ENCODE measurements around the gene GRK5. TPM values are rescaled to one million over a fixed set of nuclear protein-coding genes. Genes with fewer than 3 reads are reported as not detected.

The GRK5 gene
- total and polyA plus RNA-seq, 9 donors: 18.1 to 29.2 (median 23.8) TPM

GRCh38 chr10:119450606-119451299 lies 243.4 kb downstream of the GRK5 start:
- no peak for DNase-seq
- 85% methylated on average over 8 of the region's 16 CpGs for WGBS (ENCODE audit: insufficient coverage)
- H3K27ac ChIP-seq (ENCODE audit: low read length): no peak overlapping the region
- H3K9me3 ChIP-seq (replicated peaks; ENCODE audit: control insufficient read depth, low read depth, low read length): no peaks in the 10 kb centered on the region
- H3K4me1 ChIP-seq (ENCODE audit: control insufficient read depth, insufficient read depth, low read length): peaks cover 14% of the 10 kb centered on the region
- H3K36me3 ChIP-seq (ENCODE audit: control insufficient read depth, insufficient read depth, low read length): peaks cover 50% of the 10 kb centered on the region
- no peaks in the 10 kb centered on the region for H3K27me3 ChIP-seq (ENCODE audit: control insufficient read depth, insufficient read depth, low read length)
- no peak overlapping the region for H3K4me3 ChIP-seq (ENCODE audit: low read length)

- 92% methylated on average over 11 of the region's 16 CpGs for WGBS (ENCODE audit: insufficient coverage)
- peaks cover 49% of the 10 kb centered on the region for H3K36me3 ChIP-seq (ENCODE audit: control insufficient read depth, insufficient read depth, low read length)
- H3K4me1 ChIP-seq (ENCODE audit: control insufficient read depth, insufficient read depth, low read length): peaks cover 14% of the 10 kb centered on the region
Observed at GRCh38 chr10:119451300-119451896, 244.0 kb downstream of the GRK5 start.

GRCh38 chr10:119452396-119452795 lies 245.0 kb downstream of the GRK5 start:
- peaks cover 45% of the 10 kb centered on the region for H3K36me3 ChIP-seq (ENCODE audit: control insufficient read depth, insufficient read depth, low read length)
- 92% methylated on average over 9 of the region's 14 CpGs for WGBS (ENCODE audit: insufficient coverage)

More at GRCh38 chr10:119451300-119451896, 244.0 kb downstream of the GRK5 start:
- H3K27me3 ChIP-seq (ENCODE audit: control insufficient read depth, insufficient read depth, low read length): no peaks in the 10 kb centered on the region
- no peak for DNase-seq
- no peaks in the 10 kb centered on the region for H3K9me3 ChIP-seq (replicated peaks; ENCODE audit: control insufficient read depth, low read depth, low read length)
- H3K27ac ChIP-seq (ENCODE audit: low read length): no peak overlapping the region
- no peak overlapping the region for H3K4me3 ChIP-seq (ENCODE audit: low read length)

GRCh38 chr10:119453313-119453712 lies 245.9 kb downstream of the GRK5 start:
- 71% methylated on average over 10 of the region's 11 CpGs for WGBS (ENCODE audit: insufficient coverage)
- Histone ChIP-seq H3K4me3 (ENCODE audit: low read length) (no peak overlapping the region), H3K9me3 (replicated peaks; ENCODE audit: control insufficient read depth, low read depth, low read length) (no peaks in the 10 kb centered on the region), H3K27me3 (ENCODE audit: control insufficient read depth, insufficient read depth, low read length) (no peaks in the 10 kb centered on the region), H3K36me3 (ENCODE audit: control insufficient read depth, insufficient read depth, low read length) (peaks cover 36% of the 10 kb centered on the region), H3K4me1 (ENCODE audit: control insufficient read depth, insufficient read depth, low read length) (peaks cover 12% of the 10 kb centered on the region), H3K27ac (ENCODE audit: low read length) (no peak overlapping the region)
- DNase-seq: no peak

More at GRCh38 chr10:119452396-119452795, 245.0 kb downstream of the GRK5 start:
- Histone ChIP-seq H3K27ac (ENCODE audit: low read length) (no peak overlapping the region), H3K4me3 (ENCODE audit: low read length) (no peak overlapping the region), H3K4me1 (ENCODE audit: control insufficient read depth, insufficient read depth, low read length) (peaks cover 16% of the 10 kb centered on the region), H3K9me3 (replicated peaks; ENCODE audit: control insufficient read depth, low read depth, low read length) (no peaks in the 10 kb centered on the region), H3K27me3 (ENCODE audit: control insufficient read depth, insufficient read depth, low read length) (no peaks in the 10 kb centered on the region)
- no peak for DNase-seq

- H3K36me3 ChIP-seq (ENCODE audit: control insufficient read depth, insufficient read depth, low read length): peaks cover 30% of the 10 kb centered on the region
- DNase-seq: no peak
Observed at GRCh38 chr10:119454316-119454715, 246.9 kb downstream of the GRK5 start.

GRCh38 chr10:119454990-119455389 lies 247.6 kb downstream of the GRK5 start:
- peaks cover 30% of the 10 kb centered on the region for H3K36me3 ChIP-seq (ENCODE audit: control insufficient read depth, insufficient read depth, low read length)
- H3K27ac ChIP-seq (ENCODE audit: low read length): no peak overlapping the region
- 92% methylated on average over 8 of the region's 18 CpGs for WGBS (ENCODE audit: insufficient coverage)
- no peak overlapping the region for H3K4me3 ChIP-seq (ENCODE audit: low read length)
- H3K27me3 ChIP-seq (ENCODE audit: control insufficient read depth, insufficient read depth, low read length): no peaks in the 10 kb centered on the region
- no peak for DNase-seq
- H3K4me1 ChIP-seq (ENCODE audit: control insufficient read depth, insufficient read depth, low read length): peaks cover 19% of the 10 kb centered on the region
- no peaks in the 10 kb centered on the region for H3K9me3 ChIP-seq (replicated peaks; ENCODE audit: control insufficient read depth, low read depth, low read length)

More at GRCh38 chr10:119454316-119454715, 246.9 kb downstream of the GRK5 start:
- Histone ChIP-seq H3K9me3 (replicated peaks; ENCODE audit: control insufficient read depth, low read depth, low read length) (no peaks in the 10 kb centered on the region), H3K27ac (ENCODE audit: low read length) (no peak overlapping the region), H3K27me3 (ENCODE audit: control insufficient read depth, insufficient read depth, low read length) (no peaks in the 10 kb centered on the region), H3K4me1 (ENCODE audit: control insufficient read depth, insufficient read depth, low read length) (peaks cover 15% of the 10 kb centered on the region), H3K4me3 (ENCODE audit: low read length) (no peak overlapping the region)
- 79% methylated on average over 6 of the region's 13 CpGs for WGBS (ENCODE audit: insufficient coverage)

GRCh38 chr10:119455609-119456434 lies 248.5 kb downstream of the GRK5 start:
- 82% methylated on average over 19 of the region's 23 CpGs for WGBS (ENCODE audit: insufficient coverage)
- no peak overlapping the region for H3K4me3 ChIP-seq (ENCODE audit: low read length)
- no peak for DNase-seq
- peaks cover 28% of the 10 kb centered on the region for H3K36me3 ChIP-seq (ENCODE audit: control insufficient read depth, insufficient read depth, low read length)
- H3K27me3 ChIP-seq (ENCODE audit: control insufficient read depth, insufficient read depth, low read length): no peaks in the 10 kb centered on the region
- H3K9me3 ChIP-seq (replicated peaks; ENCODE audit: control insufficient read depth, low read depth, low read length): no peaks in the 10 kb centered on the region
- peaks cover 19% of the 10 kb centered on the region for H3K4me1 ChIP-seq (ENCODE audit: control insufficient read depth, insufficient read depth, low read length)
- H3K27ac ChIP-seq (ENCODE audit: low read length): no peak overlapping the region

- peaks cover 25% of the 10 kb centered on the region for H3K36me3 ChIP-seq (ENCODE audit: control insufficient read depth, insufficient read depth, low read length)
- H3K4me1 ChIP-seq (ENCODE audit: control insufficient read depth, insufficient read depth, low read length): peaks cover 19% of the 10 kb centered on the region
- no peaks in the 10 kb centered on the region for H3K9me3 ChIP-seq (replicated peaks; ENCODE audit: control insufficient read depth, low read depth, low read length)
- WGBS (ENCODE audit: insufficient coverage): 78% methylated on average over 7 of the region's 7 CpGs
- no peak overlapping the region for H3K4me3 ChIP-seq (ENCODE audit: low read length)
- no peak overlapping the region for H3K27ac ChIP-seq (ENCODE audit: low read length)
- no peak for DNase-seq
- no peaks in the 10 kb centered on the region for H3K27me3 ChIP-seq (ENCODE audit: control insufficient read depth, insufficient read depth, low read length)
Observed at GRCh38 chr10:119456435-119456810, 249.1 kb downstream of the GRK5 start.

GRCh38 chr10:119457966-119458766 lies 250.8 kb downstream of the GRK5 start:
- peak; percentile 85 for DNase-seq
- Histone ChIP-seq H3K4me1 (ENCODE audit: control insufficient read depth, insufficient read depth, low read length) (peaks cover 19% of the 10 kb centered on the region), H3K27me3 (ENCODE audit: control insufficient read depth, insufficient read depth, low read length) (no peaks in the 10 kb centered on the region), H3K36me3 (ENCODE audit: control insufficient read depth, insufficient read depth, low read length) (peaks cover 13% of the 10 kb centered on the region), H3K27ac (ENCODE audit: low read length) (peak overlapping the region; percentile 48), H3K4me3 (ENCODE audit: low read length) (no peak overlapping the region), H3K9me3 (replicated peaks; ENCODE audit: control insufficient read depth, low read depth, low read length) (no peaks in the 10 kb centered on the region)
- 66% methylated on average over 22 of the region's 28 CpGs for WGBS (ENCODE audit: insufficient coverage)

Measured in muscle of leg (tissue), 11 donors.